ENCODE results near the gene PEX14. TPM values are rescaled to one million over a fixed set of nuclear protein-coding genes. Genes with fewer than 3 reads are reported as not detected.

Gene PEX14
- total RNA-seq, 1 donor from 2014 or later = 21.6 TPM

GRCh38 chr1:10610901-10611600 is 136.3 kb downstream of the PEX14 start:
- H3K27ac ChIP-seq = no peak overlapping the region
- intact Hi-C loops (cut with DNase I) = no loop called here
- DNase-seq (ENCODE audit: extremely low spot score in 2 of 2) = no peak

GRCh38 chr1:10612436-10613160 is 137.8 kb downstream of the PEX14 start:
- no peak overlapping the region for H3K4me3 ChIP-seq
- H3K27ac ChIP-seq = no peak overlapping the region
- no peak for TF ChIP-seq POLR2A (IDR thresholded peaks at IDR 0.05)
- no peak for TF ChIP-seq POLR2AphosphoS5 (IDR thresholded peaks at IDR 0.05; ENCODE audit: insufficient read depth in 1 of 2, low read depth in 1 of 2)
- no peak for TF ChIP-seq CTCF (IDR thresholded peaks at IDR 0.05)
- no peaks in the 10 kb centered on the region for H3K4me1 ChIP-seq
- no peaks in the 10 kb centered on the region for H3K27me3 ChIP-seq
- H3K9me3 ChIP-seq = no peaks in the 10 kb centered on the region
- DNase-seq (ENCODE audit: extremely low spot score in 2 of 2) = no peak
- no peaks in the 10 kb centered on the region for H3K36me3 ChIP-seq
- intact Hi-C loops (cut with DNase I) = no loop called here

More at GRCh38 chr1:10610901-10611600, 136.3 kb downstream of the PEX14 start:
- no peak for TF ChIP-seq CTCF (IDR thresholded peaks at IDR 0.05)
- TF ChIP-seq POLR2AphosphoS5 (IDR thresholded peaks at IDR 0.05; ENCODE audit: insufficient read depth in 1 of 2, low read depth in 1 of 2) = no peak
- TF ChIP-seq POLR2A (IDR thresholded peaks at IDR 0.05) = no peak
- H3K36me3 ChIP-seq = no peaks in the 10 kb centered on the region
- no peak overlapping the region for H3K4me3 ChIP-seq
- H3K9me3 ChIP-seq = no peaks in the 10 kb centered on the region
- H3K27me3 ChIP-seq = no peaks in the 10 kb centered on the region
- no peaks in the 10 kb centered on the region for H3K4me1 ChIP-seq

GRCh38 chr1:10613340-10613739 is 138.6 kb downstream of the PEX14 start:
- DNase-seq (ENCODE audit: extremely low spot score in 2 of 2) = no peak
- no peak overlapping the region for H3K27ac ChIP-seq
- H3K9me3 ChIP-seq = no peaks in the 10 kb centered on the region
- intact Hi-C loops (cut with DNase I) = no loop called here
- no peaks in the 10 kb centered on the region for H3K27me3 ChIP-seq
- no peak for TF ChIP-seq POLR2A (IDR thresholded peaks at IDR 0.05)
- TF ChIP-seq CTCF (IDR thresholded peaks at IDR 0.05) = no peak
- TF ChIP-seq POLR2AphosphoS5 (IDR thresholded peaks at IDR 0.05; ENCODE audit: insufficient read depth in 1 of 2, low read depth in 1 of 2) = no peak
- no peaks in the 10 kb centered on the region for H3K4me1 ChIP-seq
- H3K4me3 ChIP-seq = no peak overlapping the region
- no peaks in the 10 kb centered on the region for H3K36me3 ChIP-seq

GRCh38 chr1:10613861-10614260 is 139.1 kb downstream of the PEX14 start:
- no peak overlapping the region for H3K27ac ChIP-seq

More at GRCh38 chr1:10613861-10614260, 139.1 kb downstream of the PEX14 start:
- Histone ChIP-seq H3K4me1 (no peaks in the 10 kb centered on the region), H3K36me3 (no peaks in the 10 kb centered on the region), H3K4me3 (no peak overlapping the region), H3K27me3 (no peaks in the 10 kb centered on the region), H3K9me3 (no peaks in the 10 kb centered on the region)
- no peak for TF ChIP-seq POLR2AphosphoS5 (IDR thresholded peaks at IDR 0.05; ENCODE audit: insufficient read depth in 1 of 2, low read depth in 1 of 2)
- TF ChIP-seq POLR2A (IDR thresholded peaks at IDR 0.05) = no peak
- TF ChIP-seq CTCF (IDR thresholded peaks at IDR 0.05) = no peak
- no peak for DNase-seq (ENCODE audit: extremely low spot score in 2 of 2)
- intact Hi-C loops (cut with DNase I) = no loop called here
